Measurements from ENCODE around the gene MORC2.

DNA sequence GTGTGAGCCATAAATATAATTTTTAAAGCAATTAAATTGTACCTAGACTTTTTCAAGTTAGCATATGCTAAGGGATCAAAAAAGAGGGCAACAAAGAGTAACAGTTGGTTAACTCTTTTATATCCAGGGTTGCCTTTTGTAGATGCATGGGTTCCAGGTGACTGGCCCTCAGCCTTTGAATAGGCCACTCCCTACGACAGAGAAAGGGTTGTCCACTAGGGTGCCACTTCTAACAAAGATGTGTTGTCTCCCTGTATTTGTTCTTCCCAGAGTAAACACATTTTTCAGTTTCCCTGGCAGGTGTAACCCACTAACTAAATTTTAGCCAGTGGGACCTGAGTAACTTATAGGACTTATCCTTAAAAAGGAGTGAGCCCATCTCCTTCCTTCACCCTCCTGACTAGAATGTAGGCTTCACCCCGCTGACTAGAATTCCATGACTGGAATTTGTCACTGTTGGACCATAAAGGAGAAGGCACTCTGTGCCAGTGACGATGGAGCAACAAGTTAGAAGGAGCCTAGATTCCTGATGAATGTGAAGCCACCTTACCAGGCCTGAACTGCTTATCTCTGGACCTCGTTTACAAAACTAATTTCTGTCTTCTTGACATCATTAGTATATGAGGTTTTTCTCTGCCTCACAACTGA lies 17.1 kb upstream of the MORC2 start:
- TF ChIP-seq EZH2 (IDR thresholded peaks at IDR 0.05; ENCODE audit: borderline replicate concordance, insufficient read depth, low read length, poor library complexity, severe bottlenecking) = no peak
- TF ChIP-seq, protein P1, sequence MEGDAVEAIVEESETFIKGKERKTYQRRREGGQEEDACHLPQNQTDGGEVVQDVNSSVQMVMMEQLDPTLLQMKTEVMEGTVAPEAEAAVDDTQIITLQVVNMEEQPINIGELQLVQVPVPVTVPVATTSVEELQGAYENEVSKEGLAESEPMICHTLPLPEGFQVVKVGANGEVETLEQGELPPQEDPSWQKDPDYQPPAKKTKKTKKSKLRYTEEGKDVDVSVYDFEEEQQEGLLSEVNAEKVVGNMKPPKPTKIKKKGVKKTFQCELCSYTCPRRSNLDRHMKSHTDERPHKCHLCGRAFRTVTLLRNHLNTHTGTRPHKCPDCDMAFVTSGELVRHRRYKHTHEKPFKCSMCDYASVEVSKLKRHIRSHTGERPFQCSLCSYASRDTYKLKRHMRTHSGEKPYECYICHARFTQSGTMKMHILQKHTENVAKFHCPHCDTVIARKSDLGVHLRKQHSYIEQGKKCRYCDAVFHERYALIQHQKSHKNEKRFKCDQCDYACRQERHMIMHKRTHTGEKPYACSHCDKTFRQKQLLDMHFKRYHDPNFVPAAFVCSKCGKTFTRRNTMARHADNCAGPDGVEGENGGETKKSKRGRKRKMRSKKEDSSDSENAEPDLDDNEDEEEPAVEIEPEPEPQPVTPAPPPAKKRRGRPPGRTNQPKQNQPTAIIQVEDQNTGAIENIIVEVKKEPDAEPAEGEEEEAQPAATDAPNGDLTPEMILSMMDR (IDR thresholded peaks at IDR 0.05; ENCODE audit: poor library complexity, severe bottlenecking) = no peak

Measured in neural cell (in vitro differentiated cells).